Left kidney (tissue), 2 donors: ENCODE results near the gene TBRG1. TPM values are rescaled to one million over a fixed set of nuclear protein-coding genes. Genes with fewer than 3 reads are reported as not detected.
A peak's percentile ranks its signal among the peaks of the same experiment; 100 is the strongest.

ENCODE experiments used
- DNase-seq: peaks from one replicate; pipeline ENCODE4 v3.0.0-alpha.2; 2013
- polyA plus RNA-seq: library from polyadenylated mRNA; unstranded; fragments of 120-200 nt; gene quantifications from one replicate; pipeline ENCODE4 v1.2.1, GENCODE V29; 2013; ENCODE audit not compliant: insufficient read length

Gene TBRG1
- polyA plus RNA-seq, 1 donor, result 38.8 TPM

DNA sequence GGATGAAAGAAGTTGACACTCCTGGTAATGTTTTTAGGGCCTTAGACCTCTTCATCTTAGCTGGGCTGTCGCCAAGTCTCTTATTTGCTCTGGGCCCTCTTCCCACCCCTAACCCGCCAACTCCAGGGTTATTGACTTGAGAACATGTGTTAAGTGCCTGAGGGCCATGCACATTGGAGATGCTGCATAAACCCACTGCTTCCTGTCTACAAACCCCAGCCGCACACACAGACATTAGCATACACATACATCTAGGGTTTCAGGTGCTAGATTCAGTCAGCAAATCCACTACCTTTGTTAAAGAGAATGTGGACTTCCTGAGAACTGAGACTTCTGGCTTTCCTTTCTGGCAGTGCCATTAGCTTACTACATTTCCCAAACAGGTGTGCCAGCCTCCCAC is 10.6 kb upstream of the TBRG1 start:
- DNase-seq, result no peak

DNA sequence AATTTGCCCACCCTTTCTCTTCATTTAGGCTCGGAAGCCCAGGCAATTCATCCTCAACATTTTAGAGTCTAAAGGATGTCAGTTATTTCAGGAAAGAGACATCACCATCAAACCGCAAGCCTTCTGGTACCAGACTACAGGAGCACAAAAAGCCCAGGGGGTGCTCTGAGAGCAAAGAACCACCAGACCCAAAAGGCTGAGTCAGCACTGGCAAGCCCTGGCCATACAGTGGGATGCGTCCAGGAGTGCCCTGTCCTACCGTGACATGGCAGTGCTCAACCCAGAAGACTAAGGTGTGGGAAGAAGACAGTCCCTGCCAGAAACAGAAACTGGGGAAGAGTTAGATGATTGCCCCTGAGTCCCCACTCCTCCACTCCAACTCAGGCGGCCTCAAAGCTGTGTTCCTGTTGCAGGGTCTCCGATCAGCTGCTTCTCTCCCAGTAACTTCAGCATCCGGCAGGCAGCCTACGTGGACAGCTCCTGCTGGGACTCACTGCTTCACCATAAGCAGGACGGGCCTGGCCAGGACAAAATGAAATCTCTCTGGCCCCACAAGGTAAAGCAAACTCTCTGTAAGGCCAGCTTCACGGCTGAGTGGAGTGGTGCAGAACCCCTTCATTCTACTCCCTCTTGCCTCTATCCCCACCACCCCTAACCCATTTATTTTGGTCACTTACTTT is 10.0 kb upstream of the TBRG1 start:
- no peak for DNase-seq

DNA sequence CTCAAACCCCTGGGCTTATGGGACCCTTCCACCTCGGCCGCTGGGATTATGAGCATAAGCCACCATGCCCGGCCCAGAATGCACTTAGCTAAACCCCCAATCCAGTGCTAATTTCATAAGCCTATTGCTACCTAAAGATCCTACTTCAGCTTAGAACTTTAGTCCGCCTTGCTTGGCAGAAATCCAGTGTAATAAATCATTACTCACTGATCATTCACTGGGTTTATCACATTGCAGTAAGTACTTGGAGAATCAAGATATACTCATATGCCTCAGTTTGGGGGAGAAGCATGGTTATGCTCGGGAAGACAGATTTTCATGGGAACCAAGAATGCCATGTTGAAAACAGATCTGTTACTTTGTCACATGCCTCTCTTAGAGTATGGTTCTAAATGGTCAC is 3.8 kb upstream of the TBRG1 start:
- DNase-seq, result no peak

DNA sequence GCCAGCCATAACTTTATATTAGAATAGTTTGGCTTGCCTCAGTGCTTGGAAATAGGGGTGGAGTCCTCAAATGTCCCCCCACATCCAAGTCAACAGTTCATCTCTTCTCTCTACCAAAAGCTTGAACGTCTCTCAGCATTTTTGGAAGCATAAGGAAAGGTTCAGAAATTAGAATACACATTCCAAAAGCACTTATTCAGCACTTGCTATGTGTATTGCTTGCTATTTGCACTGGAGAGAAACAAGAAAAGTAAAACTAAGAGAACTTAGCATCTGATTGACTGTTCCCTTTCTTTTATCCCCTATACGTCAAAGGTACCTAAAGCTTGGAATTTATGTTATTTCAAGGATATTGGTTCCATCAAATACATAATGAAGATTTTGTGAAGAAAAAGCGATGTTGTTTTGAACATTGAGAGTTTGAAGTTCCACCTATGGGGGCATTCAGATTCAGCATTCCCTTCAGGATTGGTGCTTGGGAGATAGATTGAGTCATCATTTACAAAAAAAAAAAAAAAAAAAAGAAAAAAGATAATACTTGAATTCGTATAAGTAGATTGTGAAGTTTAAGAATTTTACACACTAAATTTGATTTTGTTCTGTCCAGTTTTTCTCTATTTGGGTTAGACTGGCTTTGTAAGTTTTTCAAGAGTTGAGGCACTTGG is 1.3 kb downstream of the TBRG1 start:
- DNase-seq, result no peak

DNA sequence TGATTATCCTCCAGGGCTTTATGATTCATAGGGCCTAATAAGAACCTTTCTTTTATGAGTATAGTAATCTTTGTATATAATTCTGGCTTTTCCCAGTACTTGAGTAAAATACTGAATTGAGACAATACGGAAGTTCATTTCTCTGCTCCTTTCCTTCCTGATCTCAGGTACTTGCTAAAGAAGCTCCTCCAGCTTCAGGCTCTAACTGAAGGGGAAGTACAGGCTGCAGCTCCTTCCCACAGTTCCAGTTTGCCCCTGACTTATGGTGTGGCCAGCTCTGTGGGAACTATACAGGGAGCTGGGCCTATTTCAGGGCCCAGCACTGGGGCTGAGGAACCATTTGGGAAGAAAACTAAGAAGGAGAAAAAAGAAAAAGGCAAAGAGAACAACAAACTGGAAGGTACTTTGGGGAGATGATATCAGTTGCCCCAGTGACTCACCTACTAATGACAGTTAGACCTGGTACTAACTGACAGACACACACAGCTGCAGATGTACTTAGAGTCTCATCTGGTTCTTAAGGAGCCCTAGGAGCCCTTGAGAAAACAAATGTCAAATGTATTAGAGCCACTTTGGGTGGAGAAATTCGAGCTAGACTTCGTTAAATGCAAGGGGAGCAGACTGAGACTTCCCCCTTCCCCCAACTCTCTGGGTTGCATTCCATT is 3.0 kb downstream of the TBRG1 start:
- DNase-seq, result no peak

DNA sequence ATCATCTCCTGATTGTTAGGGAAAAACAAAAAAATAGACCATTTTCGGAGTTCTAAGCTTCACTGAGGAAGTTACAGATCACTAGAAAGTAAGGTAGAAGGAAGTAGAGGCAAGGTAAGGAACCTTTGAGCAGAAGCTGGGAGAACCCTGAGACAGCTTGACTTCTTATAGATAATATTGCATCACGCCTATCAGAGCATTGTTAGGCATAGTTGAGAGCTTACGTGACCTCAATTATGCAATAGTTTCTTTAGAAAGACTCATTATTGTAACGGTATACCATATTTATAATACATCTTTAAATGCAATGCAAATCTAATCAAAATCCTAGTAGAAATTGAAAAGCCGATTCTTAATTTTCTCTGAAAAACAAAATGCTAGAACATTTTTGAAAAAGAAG is 4.9 kb downstream of the TBRG1 start:
- DNase-seq, result no peak

DNA sequence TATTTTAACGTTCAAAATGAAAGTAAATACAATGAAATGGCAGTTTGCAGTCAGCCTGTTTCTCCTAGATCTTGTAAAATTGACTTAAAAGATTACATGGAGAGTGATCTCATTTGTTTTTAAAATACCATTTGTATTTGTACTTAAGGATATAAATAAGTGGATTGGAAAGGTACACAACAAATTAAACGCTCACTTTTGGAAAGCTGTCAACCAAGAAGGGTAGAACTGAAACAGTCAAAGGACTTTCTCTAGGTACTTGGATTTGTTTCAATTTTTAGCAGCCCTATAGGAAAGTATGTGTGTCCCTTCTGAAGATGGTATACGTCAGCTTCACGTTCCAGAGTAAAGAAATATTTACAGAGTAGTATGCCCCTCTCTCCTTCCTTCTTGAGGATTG is 7.3 kb downstream of the TBRG1 start:
- DNase-seq, result no peak

DNA sequence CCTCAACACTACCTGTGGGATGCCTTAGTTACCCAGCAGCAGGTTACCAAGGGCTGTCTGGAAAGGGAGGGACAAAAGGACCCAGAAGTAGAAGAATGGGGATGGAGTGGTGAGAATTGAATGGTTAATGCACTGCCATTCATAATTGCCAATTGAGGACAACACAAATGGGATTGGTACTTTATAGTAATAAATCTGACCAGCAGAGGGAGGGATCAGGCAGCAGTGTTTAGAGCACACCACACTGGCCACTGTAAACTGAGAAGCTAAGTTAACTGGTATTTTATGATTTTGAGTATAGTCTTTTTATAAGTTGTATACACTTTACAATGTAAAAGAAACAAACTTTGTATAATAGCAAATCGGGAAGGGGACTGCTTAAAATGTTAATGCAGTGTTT is 10.7 kb downstream of the TBRG1 start:
- DNase-seq, result no peak

DNA sequence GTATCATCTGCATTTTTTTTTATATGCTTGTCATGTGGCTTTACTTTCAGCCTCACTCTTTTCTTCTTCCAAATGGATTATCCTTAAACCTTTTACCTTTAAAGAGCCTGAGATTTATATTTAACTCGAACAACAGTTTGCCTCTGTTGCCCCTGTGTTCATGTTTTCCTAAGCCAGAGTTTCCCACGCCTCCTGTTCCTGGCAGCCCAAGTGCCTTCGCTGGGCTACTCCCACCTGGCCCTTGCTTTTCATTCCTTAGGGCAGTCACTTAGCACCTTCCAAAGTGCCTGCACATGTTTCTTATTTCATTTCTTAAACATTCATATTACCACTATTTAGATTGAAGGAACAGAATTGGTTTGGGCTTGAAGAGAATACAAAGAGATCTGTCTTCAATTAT is 13.3 kb downstream of the TBRG1 start:
- no peak for DNase-seq

DNA sequence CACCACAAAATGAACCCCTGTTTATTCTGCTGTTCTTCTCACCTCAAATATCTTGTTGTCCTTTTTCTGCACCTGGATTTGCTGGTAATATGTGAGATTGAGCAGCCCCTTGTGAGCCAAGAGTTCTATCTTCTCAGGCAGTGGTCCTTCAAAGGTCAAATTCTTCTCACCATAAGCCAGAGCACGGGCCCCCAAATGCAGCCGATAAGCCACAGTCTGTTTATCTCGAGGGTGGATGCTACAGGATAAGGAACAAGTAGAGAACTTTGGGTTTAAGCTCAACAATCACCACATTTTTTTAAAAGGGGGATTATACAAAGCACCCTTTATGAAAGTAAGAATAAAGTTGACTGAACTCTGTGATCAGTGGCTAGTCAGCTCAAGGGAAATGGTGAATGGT is 15.8 kb downstream of the TBRG1 start:
- DNase-seq, result no peak

DNA sequence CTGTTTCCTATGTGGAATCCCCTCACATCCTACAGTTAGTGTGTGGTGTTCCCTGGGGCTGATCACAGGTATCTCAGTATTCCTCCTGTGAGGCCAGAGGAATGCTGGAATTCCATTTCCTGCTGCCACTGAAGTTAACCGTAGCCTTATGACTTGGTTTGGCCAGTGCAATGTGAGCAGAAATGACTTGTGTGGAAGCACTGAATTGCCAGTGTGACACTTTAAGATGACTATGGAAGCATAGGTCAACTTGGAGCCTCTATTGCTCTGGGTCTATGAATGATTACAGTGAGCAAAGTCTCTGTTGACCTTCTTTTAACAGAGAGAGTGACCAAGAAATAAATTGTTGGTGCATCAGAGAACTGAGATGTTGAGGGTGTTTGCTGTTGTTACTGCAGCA is 16.5 kb downstream of the TBRG1 start:
- DNase-seq, result no peak

DNA sequence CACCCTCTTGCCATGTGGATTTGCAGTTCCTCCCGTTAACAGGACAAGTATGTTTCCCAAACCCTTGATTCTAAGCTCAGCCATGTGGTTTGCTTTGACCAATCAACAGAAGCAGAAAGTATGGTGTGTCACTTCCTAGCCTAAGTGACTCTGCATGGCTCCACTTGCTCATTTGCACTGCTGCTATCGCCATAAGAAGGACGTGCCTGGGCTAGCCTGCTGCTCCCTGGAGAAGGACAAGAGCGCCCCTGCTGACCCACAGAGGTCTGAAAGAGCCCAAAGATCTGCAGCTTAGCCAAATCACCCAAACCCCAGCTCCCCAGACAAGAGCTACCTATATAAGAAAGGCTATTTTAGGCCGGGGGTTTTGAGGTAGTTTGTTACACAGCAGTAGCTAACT is 18.0 kb downstream of the TBRG1 start:
- no peak for DNase-seq

DNA sequence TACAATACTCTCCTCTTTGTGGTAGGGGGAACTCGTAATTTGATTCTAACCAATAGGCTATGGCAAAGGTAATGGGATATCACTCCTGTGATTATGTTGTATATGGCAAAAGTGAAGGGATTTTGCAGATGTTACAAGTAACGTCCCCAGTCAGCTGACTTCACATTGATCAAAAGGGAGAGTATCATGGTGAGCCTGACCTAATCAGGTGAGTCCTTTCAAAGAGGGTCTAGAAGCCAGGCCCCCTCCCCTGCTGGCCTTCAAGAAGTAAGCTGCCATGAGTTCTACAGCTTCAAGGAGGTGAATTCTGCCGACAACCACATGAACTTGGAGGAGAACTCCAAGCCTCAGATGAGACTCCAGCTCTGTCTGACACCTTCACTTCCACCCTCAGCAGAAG is 20.0 kb downstream of the TBRG1 start:
- DNase-seq, result no peak

DNA sequence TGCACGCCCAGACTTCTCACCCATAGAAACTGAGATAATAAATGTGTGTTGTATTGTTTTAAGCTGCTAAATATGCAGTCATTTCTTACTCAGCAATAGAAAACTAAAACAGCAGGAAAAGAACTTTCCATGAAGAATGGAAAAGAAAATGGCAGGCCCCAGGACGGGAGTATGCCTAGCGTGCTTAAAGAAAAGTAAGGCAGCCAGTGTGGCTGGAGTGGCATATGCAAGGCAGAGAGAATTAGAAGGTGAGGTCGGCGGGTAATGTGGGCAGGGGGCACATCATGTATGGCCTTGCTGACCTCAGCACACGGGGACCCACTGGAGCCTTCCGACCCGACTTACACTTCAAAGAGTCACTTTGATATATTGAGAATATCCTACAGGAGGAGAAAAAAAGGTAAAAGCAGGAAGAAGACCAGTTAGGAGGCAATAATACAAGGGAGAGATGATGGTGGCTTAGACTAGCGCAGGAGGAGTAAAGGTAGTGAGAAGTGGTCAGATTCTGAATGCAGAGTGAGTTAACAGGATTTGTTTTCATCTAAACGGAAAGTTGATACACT is 20.5 kb downstream of the TBRG1 start:
- DNase-seq, result no peak

DNA sequence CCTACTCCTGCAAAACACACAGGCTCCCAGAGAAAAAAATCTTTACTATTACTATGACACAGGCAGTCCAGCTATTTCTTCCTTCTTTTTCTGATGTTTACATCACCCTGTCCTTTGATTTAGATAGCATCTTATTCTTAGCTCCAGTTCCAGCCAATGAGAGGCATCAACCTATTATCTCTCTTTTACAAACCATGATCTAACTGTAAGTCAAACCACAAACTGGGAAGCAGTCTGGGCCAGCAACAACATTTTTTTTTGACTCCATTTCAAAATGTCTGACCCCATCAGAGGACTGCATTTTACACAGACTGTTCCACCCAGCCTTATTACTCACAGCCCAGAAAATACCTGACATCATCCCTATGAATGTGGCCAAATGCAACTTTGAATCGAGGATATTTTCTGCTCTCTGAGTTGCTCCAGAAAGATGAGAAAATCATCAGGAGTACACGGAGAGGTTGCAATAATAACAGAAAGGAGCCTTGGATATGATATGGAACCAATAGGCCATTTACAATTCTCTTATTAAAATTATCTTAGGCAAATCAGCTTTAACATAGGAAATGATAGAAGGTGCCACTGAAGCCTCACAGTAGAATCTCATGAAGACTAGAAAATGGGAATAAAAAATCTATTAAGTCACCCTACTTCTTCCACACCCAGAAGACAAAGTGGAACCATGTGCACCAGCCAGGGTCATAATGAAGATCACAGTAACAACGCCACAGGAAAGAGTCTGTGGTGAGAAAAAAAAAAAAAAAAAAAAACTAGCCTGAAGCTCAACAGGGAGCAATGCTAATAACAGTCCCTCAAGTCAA is 21.2 kb downstream of the TBRG1 start:
- no peak for DNase-seq

DNA sequence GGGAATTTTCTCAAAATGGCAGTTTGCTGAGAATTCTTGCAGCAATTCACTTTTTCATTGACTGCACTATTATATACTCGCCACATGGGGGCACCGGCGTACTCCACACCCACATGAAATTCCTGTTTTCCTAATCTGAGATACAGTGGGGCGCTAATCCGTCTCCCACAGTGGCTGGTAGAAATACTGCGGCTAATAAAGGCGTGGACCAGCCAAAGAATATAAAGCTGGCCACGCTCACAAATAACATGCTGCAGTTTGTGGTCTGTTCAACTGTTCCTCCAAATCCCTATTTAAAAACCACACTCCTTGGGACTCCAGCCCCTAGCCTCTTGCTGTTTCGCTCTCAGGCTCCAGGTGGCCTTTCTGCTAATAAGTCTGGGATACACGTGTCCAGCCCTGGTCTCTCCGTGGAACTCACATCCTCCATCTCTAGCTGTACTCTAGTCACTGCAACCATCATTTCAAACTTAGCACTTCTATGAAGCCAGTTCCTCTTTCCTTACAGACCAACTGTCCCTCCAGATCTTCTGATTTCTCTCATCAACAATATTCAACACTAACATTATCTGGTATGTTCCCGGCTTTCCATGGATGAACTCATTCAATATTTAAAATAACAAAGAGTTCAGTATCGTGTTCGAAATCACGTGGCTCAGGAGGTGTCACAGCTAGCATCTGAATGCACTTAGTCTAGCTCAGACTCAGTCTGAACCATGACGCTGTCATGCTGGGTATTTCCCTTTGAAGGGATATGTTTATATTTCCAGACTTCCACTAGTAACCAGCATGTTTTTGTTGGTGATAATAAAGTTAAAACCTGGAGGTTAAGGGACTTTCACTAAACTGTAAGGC is 22.0 kb downstream of the TBRG1 start:
- DNase-seq, result peak; percentile 68

DNA sequence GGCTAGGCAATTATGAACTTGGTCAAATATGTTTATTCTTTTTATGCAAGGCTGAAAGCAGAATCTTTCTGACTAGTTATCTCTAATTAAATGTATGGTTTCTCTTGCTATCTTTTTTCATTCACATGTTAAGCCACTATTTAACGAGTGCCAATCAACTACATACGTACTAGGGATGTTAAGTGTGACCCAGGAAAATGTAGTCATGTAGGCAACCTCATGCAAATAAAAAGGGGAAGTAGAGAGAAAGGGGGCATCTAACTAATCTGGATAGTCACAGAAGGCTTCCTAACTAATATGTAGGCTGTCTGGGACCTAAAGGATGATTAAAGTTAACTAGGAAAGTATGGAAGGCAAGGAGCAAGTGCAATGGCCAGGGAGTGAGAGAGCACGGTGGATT is 23.5 kb downstream of the TBRG1 start:
- DNase-seq, result no peak

DNA sequence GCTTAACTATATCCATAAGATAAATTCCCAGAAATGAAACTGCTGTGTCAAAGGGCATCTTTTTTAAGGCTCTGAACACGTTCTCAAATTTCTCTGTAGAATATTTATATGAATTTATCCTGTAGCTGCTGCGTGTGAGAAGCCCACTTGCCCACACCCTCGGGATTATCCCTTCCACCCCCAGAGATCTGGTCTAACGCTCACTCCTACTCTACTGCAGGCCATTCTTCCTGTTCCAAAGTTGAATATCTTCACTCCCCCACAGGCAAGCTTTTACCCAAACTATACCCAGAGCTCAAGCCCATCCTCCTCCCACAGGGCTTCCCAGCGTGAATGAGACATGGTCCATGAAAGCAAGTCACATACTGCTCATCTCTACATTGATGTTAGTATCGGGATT is 25.9 kb downstream of the TBRG1 start:
- no peak for DNase-seq

DNA sequence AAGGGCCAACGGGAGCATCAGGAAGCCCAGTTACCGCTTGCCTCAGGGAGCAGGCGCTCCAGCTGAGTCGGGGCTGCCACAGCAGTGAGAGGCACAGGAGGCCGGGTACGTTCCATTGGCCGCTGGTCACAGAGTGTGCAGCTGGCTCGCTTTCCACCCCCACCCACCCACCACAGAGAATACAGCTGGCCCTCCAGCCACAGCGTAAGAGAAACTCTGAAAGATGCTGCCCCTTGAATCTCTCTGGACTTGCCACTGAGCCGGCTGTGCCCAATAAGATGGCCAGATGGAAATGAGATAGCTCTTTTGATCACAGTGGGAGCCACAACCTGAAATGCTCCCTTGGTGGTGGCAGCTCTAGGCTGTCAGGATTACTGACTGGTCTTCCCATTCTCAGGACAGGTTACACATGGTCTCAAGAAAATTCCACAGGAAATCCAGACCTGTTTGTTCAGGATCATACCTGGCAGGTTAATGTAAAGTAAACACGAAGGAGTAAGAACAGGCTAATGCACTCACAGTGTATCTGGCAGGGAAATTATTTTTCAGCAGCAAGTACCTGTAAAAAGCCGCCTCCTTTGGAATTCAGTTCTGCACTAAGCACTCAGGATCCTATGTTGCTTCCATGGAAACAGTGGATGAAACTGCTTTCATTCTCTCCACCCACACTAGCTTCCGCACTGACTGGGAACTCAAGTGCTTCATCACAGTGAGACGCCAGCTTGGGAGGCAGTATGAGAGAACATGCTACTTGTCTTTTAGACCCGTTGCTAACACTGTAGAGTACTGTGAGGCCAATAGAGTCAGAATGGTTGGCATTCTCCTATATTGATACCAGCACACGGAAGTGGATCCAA is 34.3 kb downstream of the TBRG1 start:
- DNase-seq, result no peak

DNA sequence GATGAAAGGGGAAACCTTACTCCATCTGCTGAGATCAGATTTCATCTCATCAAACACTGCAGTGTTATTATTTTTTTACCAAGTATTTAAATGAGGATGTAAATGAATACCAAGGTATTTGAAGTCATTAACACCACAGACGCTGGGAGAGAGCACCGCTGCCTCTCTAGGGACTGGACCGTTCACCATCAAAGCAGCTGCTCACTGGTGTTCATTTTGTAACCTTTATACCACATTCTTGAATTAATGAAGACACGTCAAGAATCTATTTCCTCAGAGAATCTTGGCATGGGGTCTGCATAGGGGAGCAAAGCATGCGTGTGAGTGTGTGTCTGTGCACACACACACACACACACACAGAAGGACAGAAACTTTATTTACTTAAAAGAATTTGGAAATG is 35.2 kb downstream of the TBRG1 start:
- DNase-seq, result no peak

DNA sequence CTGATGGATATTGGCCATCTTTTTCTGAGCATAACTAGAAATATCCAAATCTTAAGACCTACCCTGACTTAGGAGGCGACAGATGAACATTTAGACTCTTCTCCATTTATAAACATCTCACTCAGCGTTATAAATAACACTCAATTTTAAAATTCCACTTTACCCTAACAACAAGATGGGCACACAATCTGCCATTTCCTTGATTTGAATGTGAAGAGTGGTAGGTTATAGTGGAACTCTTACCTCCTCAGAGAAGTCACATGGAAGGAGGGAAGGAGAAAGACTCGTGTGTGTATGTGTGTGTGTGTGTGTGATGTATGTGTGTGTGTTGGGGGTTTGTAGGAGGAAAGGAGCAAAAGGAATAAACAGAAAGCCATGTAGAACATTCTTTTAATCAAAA is 35.8 kb downstream of the TBRG1 start:
- no peak for DNase-seq
